K562 (cell line): ENCODE data around the gene RALGPS1. TPM values are rescaled to one million over a fixed set of nuclear protein-coding genes. Genes with fewer than 3 reads are reported as not detected.

Source experiments
- ATAC-seq: fragments of 200-7000 bp; cut with Tn5 transposase; 3 replicates; pipeline ENCODE4 v1.9.1; 2020; ENCODE audit warnings: moderate library complexity
- BruUV-seq: library from RNA; stranded (reverse); fragments of 400-500 nt; replicated peaks from 2 replicates; lab custom pipeline; 2021; lab: Mats Ljungman, UMichigan
- CTCF ChIA-PET: fragments of 300-600 bp; formaldehyde crosslinking; extraction: SDS; loops from one replicate; lab custom pipeline; 2021; ENCODE audit warnings: low intra/inter-chr PET ratio; lab: Yijun Ruan, JAX
- POLR2A ChIA-PET: fragments of 300-600, 350-650 bp; sonication (Branson Sonifier 250); formaldehyde crosslinking; extraction: SDS; loops from one replicate; lab custom pipeline; 2021; ENCODE audit warnings: antibody characterized with exemption, inconsistent platforms; lab: Yijun Ruan, JAX
- DNase-seq, 4 experiments: peaks; one replicate each; pipeline versions ENCODE4 v3.0.0 to v3.0.0-alpha.2; 2011 to 2018; ENCODE audit warnings: low spot score in 3 of 4, mixed read lengths in 3 of 4; ENCODE audit errors: extremely low read depth in 1 of 4
- FAIRE-seq: peaks from 2 replicates; lab custom pipeline; 2011; peaks lifted over from hg19 to GRCh38; lab: Jason Lieb, UNC
- H2AFZ ChIP-seq: 2 replicates; pipeline ENCODE4 v1.6.0; 2011; ENCODE audit warnings: low read depth, low read length, control low read depth, inconsistent platforms
- H3K27ac ChIP-seq: fragments of 200-600 bp; 3 replicates; pipeline ENCODE4 v1.8.0; 2011; ENCODE audit warnings: low read depth, mild to moderate bottlenecking, control low read depth, inconsistent platforms, low read length, moderate library complexity, mixed read lengths; ENCODE audit errors: extremely low read depth
- H3K27me3 ChIP-seq, 2 experiments: fragments of 300-600 bp in 1 of 2; 2 replicates in 1 of 2; 3 replicates in 1 of 2; pipeline versions ENCODE4 v1.6.0 to v1.8.0; 2011; ENCODE audit warnings: inconsistent platforms in 2 of 2, low read length in 2 of 2, mild to moderate bottlenecking in 1 of 2, mixed read lengths in 1 of 2, moderate library complexity in 1 of 2; ENCODE audit not compliant: control insufficient read depth in 2 of 2, insufficient read depth in 2 of 2
- H3K36me3 ChIP-seq: fragments of 300-600 bp; 3 replicates; pipeline ENCODE4 v1.8.0; 2011; ENCODE audit warnings: mild to moderate bottlenecking, low read length, inconsistent platforms; ENCODE audit not compliant: control insufficient read depth, insufficient read depth
- H3K4me1 ChIP-seq, 2 experiments: fragments of 200-600 bp in 1 of 2; replicated peaks in 1 of 2; 2 replicates in 1 of 2; 3 replicates in 1 of 2; pipeline versions ENCODE4 v1.5.1 to v1.8.0; 2011; ENCODE audit warnings: inconsistent platforms in 2 of 2, low read length in 2 of 2, mild to moderate bottlenecking in 1 of 2, mixed read lengths in 1 of 2, moderate library complexity in 1 of 2; ENCODE audit not compliant: control insufficient read depth in 2 of 2, insufficient read depth in 2 of 2
- H3K4me2 ChIP-seq: 2 replicates; pipeline ENCODE4 v1.6.1; 2011; ENCODE audit warnings: low read length, control low read depth, inconsistent platforms, mixed read lengths; ENCODE audit not compliant: insufficient read depth
- H3K4me3 ChIP-seq: fragments of 200-600 bp; sonication (generic), shearing (Covaris generic); 2 replicates; pipeline ENCODE4 v1.5.1; 2016; ENCODE audit warnings: control low read depth, inconsistent platforms
- H3K79me2 ChIP-seq: fragments of 200-600 bp; 3 replicates; pipeline ENCODE4 v1.8.0; 2011; ENCODE audit warnings: low read length, inconsistent platforms; ENCODE audit not compliant: control insufficient read depth, insufficient read depth
- H3K9ac ChIP-seq, 2 experiments: 2 replicates each; pipeline versions ENCODE4 v1.6.0 to v1.6.1; 2011; ENCODE audit warnings: low read depth in 2 of 2, low read length in 2 of 2, control low read depth in 1 of 2, inconsistent platforms in 1 of 2, mild to moderate bottlenecking in 1 of 2, mixed read lengths in 1 of 2; ENCODE audit not compliant: insufficient read depth in 1 of 2
- H3K9me1 ChIP-seq: one replicate; pipeline ENCODE4 v1.6.0; 2011; ENCODE audit warnings: inconsistent platforms, mild to moderate bottlenecking, low read length, moderate library complexity; ENCODE audit not compliant: control insufficient read depth, insufficient read depth
- H3K9me3 ChIP-seq: replicated peaks from 2 replicates; pipeline ENCODE4 v1.5.1; 2011; ENCODE audit warnings: low read depth, low read length, inconsistent platforms; ENCODE audit not compliant: control insufficient read depth, insufficient read depth
- H4K20me1 ChIP-seq: replicated peaks from 2 replicates; pipeline ENCODE4 v1.6.1; 2011; ENCODE audit warnings: low read length, inconsistent platforms, mixed read lengths; ENCODE audit not compliant: control insufficient read depth, insufficient read depth
- ASH1L ChIP-seq: fragments of 450-650 bp; IDR thresholded peaks from 2 replicates; pipeline ENCODE4 v1.6.1; 2018; ENCODE audit warnings: borderline replicate concordance, mild to moderate bottlenecking, low read depth; ENCODE audit not compliant: partially characterized antibody
- ETV5 ChIP-seq: sonication (generic); formaldehyde crosslinking; IDR thresholded peaks from 2 replicates; pipeline ENCODE4 v1.4.0; 2020; ENCODE audit warnings: low read depth, mild to moderate bottlenecking, missing genetic modification reagents
- NEUROD1 ChIP-seq: fragments of 150-350 bp; IDR thresholded peaks from 2 replicates; pipeline ENCODE4 v1.6.1; 2014; ENCODE audit warnings: borderline replicate concordance, low read length, low read depth; ENCODE audit not compliant: partially characterized antibody
- NR4A1 ChIP-seq, 2 experiments: fragments of 250-450 bp in 1 of 2; fragments of 450-650 bp in 1 of 2; sonication (Bioruptor Pico) in 1 of 2; IDR thresholded peaks; 2 replicates each; pipeline versions ENCODE4 v1.4.0 to v1.6.1; 2016 to 2020; ENCODE audit warnings: mild to moderate bottlenecking in 2 of 2, missing compliant biosample characterization in 1 of 2, missing genetic modification characterization in 1 of 2, moderate library complexity in 1 of 2
- SAFB ChIP-seq: fragments of 200-400 bp; formaldehyde crosslinking; IDR thresholded peaks from 2 replicates; pipeline ENCODE4 v1.6.1; 2017; ENCODE audit warnings: low read depth, low read length, borderline replicate concordance
- TCF3 ChIP-seq: sonication (generic); formaldehyde crosslinking; IDR thresholded peaks from 2 replicates; pipeline ENCODE4 v1.4.0; 2020; ENCODE audit warnings: mild to moderate bottlenecking, missing genetic modification reagents
- ZFP1 ChIP-seq: fragments of 450-650 bp; formaldehyde crosslinking; IDR thresholded peaks from 2 replicates; pipeline ENCODE4 v1.4.0; 2020; ENCODE audit warnings: mild to moderate bottlenecking, mixed read lengths
- ZNF583 ChIP-seq: fragments of 250-450 bp; sonication (Bioruptor Pico); IDR thresholded peaks from 2 replicates; pipeline ENCODE4 v1.4.0; 2020
- ZNF584 ChIP-seq: fragments of 200-800 bp; sonication (Bioruptor generic); IDR thresholded peaks from 2 replicates; pipeline ENCODE4 v1.6.1; 2016; ENCODE audit warnings: low read depth, mild to moderate bottlenecking, missing genetic modification characterization, missing compliant biosample characterization
- WGBS: fragments of 100-300 bp; shearing (Covaris generic); methylation state at CpG from one replicate; pipeline ENCODE4 v1.1.6; 2016; ENCODE audit warnings: low coverage, mixed read lengths; ENCODE audit not compliant: insufficient coverage; ENCODE audit errors: missing lambda C conversion rate; 5-methylcytosine and 5-hydroxymethylcytosine counted together
- in situ Hi-C: fragments of 300-500 bp; cut with MboI; formaldehyde crosslinking; loops from 4 replicates; pipeline ENCODE4 v1.15.0; 2018; ENCODE audit warnings: inconsistent platforms, mixed read lengths
- intact Hi-C: fragments of 100-400 bp; cut with micrococcal nuclease; formaldehyde crosslinking; loops from 2 replicates; pipeline ENCODE4 v1.14.2; 2022
- polyA plus RNA-seq, 8 experiments: library from polyadenylated mRNA; depleted of rRNA in 4 of 8; stranded (reverse) in 5 of 8; unstranded in 3 of 8; fragments of >200 nt; fragmentation: Nextera tagmentation in 2 of 8; fragmentation: Illumina TruSeq in 1 of 8; extraction: Ambion mirVana in 2 of 8; extraction: Trizol in 1 of 8; gene quantifications; 2 replicates each; pipeline versions ENCODE4 v1.2.1 to v1.2.3, GENCODE V29; 2011 to 2014; ENCODE audit warnings: inconsistent platforms in 1 of 8, missing spikeins in 1 of 8
- total RNA-seq, 7 experiments: library from RNA; depleted of rRNA in 6 of 7; stranded (reverse); fragments of >200 nt in 6 of 7; fragmentation: Illumina TruSeq in 2 of 7; extraction: Trizol in 2 of 7; gene quantifications; 2 replicates each; pipeline versions ENCODE4 v1.2.1 to v1.2.3, GENCODE V29; 2011 to 2021; ENCODE audit warnings: low replicate concordance in 1 of 7
- TF ChIP-seq, protein P1 (sequence below): fragments of 450-650 bp; formaldehyde crosslinking; IDR thresholded peaks from 2 replicates; pipeline ENCODE4 v1.4.0; 2022; ENCODE audit warnings: mild to moderate bottlenecking, moderate library complexity
- TF ChIP-seq, protein P2 (sequence below): fragments of 450-650 bp; IDR thresholded peaks from 2 replicates; pipeline ENCODE4 v1.6.1; 2014; ENCODE audit warnings: low read depth, mild to moderate bottlenecking, moderate library complexity, borderline replicate concordance

RALGPS1 gene
- total and polyA plus RNA-seq, 9 of the 15 experiments (the other 6 are each of a cell fraction or from before 2014, with no cell fraction given): 0.04 to 2.6 (median 1.5) TPM

DNA sequence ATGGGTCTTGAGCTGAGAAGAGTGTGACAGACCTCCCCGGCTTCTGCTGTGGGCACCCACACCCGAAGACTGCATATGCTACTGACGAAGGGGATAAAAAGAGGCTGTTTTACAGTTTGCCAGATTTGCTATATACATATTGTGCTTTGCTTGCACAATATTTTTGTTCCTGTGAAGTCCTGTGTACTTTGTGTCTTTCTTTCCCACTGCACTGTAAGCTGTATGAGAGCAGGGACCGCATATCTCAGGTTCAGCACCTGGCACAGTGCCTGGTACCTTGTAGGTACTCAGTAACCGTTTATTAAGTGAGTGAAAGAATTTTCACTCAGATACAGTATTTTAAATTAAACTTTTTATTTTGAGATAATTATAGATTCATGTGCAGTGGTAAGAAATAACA lies 341.7 kb downstream of the RALGPS1 start:
- intact Hi-C loops: no loop called here
- H4K20me1 ChIP-seq: 0 out of 2 replicates have a peak, but pooled peaks cover 3% of the 10 kb centered on the region
- H3K4me1 ChIP-seq: peaks cover 0 to 7% of the 10 kb centered on the region in 2 experiments; a peak in 2 of 5 replicates
- in situ Hi-C loops: no loop called here
- H3K79me2 ChIP-seq: no peaks in the 10 kb centered on the region
- DNase-seq (no peak), FAIRE-seq (no peak), ATAC-seq (no peak)
- H3K9me3 ChIP-seq: no peaks in the 10 kb centered on the region
- 6% methylated on average over 5 of the region's 5 CpGs for WGBS
- ChIA-PET POLR2A (interaction anchor here (1.2 kb wide), 1 partner anchor 9 kb away, joined by 4 read pairs; no protein-coding TSS in a partner anchor), CTCF (no interaction called here)
- no peak overlapping the region for H2AFZ ChIP-seq
- H3K9ac ChIP-seq: no peak overlapping the region
- no peak overlapping the region for H3K4me2 ChIP-seq
- TF ChIP-seq ETV5: no peak
- no peak for TF ChIP-seq ZNF584
- TF ChIP-seq NEUROD1: no peak
- no peak for TF ChIP-seq SAFB
- no peak for TF ChIP-seq NR4A1 (CRISPR knock-in tag; IDR thresholded peaks at IDR 0.05)
- no peak for TF ChIP-seq NR4A1 (tag; IDR thresholded peaks at IDR 0.05)
- TF ChIP-seq ASH1L: no peak
- TF ChIP-seq ZFP1 (CRISPR knock-in tag): no peak
- TF ChIP-seq TCF3 (CRISPR knock-in tag): no peak
- TF ChIP-seq, protein P1, sequence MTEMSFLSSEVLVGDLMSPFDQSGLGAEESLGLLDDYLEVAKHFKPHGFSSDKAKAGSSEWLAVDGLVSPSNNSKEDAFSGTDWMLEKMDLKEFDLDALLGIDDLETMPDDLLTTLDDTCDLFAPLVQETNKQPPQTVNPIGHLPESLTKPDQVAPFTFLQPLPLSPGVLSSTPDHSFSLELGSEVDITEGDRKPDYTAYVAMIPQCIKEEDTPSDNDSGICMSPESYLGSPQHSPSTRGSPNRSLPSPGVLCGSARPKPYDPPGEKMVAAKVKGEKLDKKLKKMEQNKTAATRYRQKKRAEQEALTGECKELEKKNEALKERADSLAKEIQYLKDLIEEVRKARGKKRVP (CRISPR knock-in tag): no peak
- no peak for TF ChIP-seq ZNF583 (CRISPR knock-in tag)
- TF ChIP-seq, protein P2, sequence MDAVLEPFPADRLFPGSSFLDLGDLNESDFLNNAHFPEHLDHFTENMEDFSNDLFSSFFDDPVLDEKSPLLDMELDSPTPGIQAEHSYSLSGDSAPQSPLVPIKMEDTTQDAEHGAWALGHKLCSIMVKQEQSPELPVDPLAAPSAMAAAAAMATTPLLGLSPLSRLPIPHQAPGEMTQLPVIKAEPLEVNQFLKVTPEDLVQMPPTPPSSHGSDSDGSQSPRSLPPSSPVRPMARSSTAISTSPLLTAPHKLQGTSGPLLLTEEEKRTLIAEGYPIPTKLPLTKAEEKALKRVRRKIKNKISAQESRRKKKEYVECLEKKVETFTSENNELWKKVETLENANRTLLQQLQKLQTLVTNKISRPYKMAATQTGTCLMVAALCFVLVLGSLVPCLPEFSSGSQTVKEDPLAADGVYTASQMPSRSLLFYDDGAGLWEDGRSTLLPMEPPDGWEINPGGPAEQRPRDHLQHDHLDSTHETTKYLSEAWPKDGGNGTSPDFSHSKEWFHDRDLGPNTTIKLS: no peak
- no peak overlapping the region for H3K27ac ChIP-seq
- H3K9me1 ChIP-seq: no peaks in the 10 kb centered on the region
- no peak overlapping the region for H3K4me3 ChIP-seq
- no peaks in the 10 kb centered on the region for H3K36me3 ChIP-seq
- BruUV-seq: no TSS peak
- H3K27me3 ChIP-seq: peaks cover 5 to 16% of the 10 kb centered on the region in 2 experiments; a peak in 4 of 5 replicates
